Measurements from ENCODE around the gene CRB1.

CRB1 gene

GRCh38 chr1:197394831-197395608 is 127.0 kb downstream of the CRB1 start:
- Histone ChIP-seq H3K27me3 (ENCODE audit: insufficient read depth, low read length, poor library complexity) (no peaks in the 10 kb centered on the region), H3K27ac (ENCODE audit: low read length) (no peak overlapping the region), H3K4me3 (ENCODE audit: low read depth in 1 of 2, low read length in 2 of 2) (no peak overlapping the region), H3K36me3 (ENCODE audit: insufficient read depth, low read length) (no peaks in the 10 kb centered on the region), H4K20me1 (ENCODE audit: insufficient read depth, low read length) (no peaks in the 10 kb centered on the region), H3K4me1 (ENCODE audit: insufficient read depth, low read length) (peaks cover 25% of the 10 kb centered on the region), H3K9ac (ENCODE audit: low read depth, low read length) (no peak overlapping the region), H3K4me2 (ENCODE audit: insufficient read depth, low read length) (no peak overlapping the region), H3K79me2 (ENCODE audit: insufficient read depth, low read length) (no peaks in the 10 kb centered on the region), H2AFZ (ENCODE audit: low read depth, low read length) (no peak overlapping the region), H3K9me3 (ENCODE audit: insufficient read depth, low read length, severe bottlenecking) (no peaks in the 10 kb centered on the region)
- DNase-seq (no peak), ATAC-seq (ENCODE audit: insufficient read depth, low read depth) (no peak)
- TF ChIP-seq EZH2 (IDR thresholded peaks at IDR 0.05; ENCODE audit: borderline replicate concordance, low read depth, low read length, severe bottlenecking) (no peak), CTCF (IDR thresholded peaks at IDR 0.05; ENCODE audit: borderline replicate concordance, extremely low read depth, low read length, poor library complexity, severe bottlenecking) (no peak)

- no peak overlapping the region for H3K4me2 ChIP-seq (ENCODE audit: insufficient read depth, low read length)
- no peak overlapping the region for H3K9ac ChIP-seq (ENCODE audit: low read depth, low read length)
- no peak for TF ChIP-seq EZH2 (IDR thresholded peaks at IDR 0.05; ENCODE audit: borderline replicate concordance, low read depth, low read length, severe bottlenecking)
- TF ChIP-seq CTCF (IDR thresholded peaks at IDR 0.05; ENCODE audit: borderline replicate concordance, extremely low read depth, low read length, poor library complexity, severe bottlenecking), result no peak
- DNase-seq (no peak), ATAC-seq (ENCODE audit: insufficient read depth, low read depth) (no peak)
- no peaks in the 10 kb centered on the region for H3K4me1 ChIP-seq (ENCODE audit: insufficient read depth, low read length)
- H3K79me2 ChIP-seq (ENCODE audit: insufficient read depth, low read length), result no peaks in the 10 kb centered on the region
- H3K4me3 ChIP-seq (ENCODE audit: low read depth in 1 of 2, low read length in 2 of 2), result no peak overlapping the region
- no peak overlapping the region for H3K27ac ChIP-seq (ENCODE audit: low read length)
- no peaks in the 10 kb centered on the region for H3K36me3 ChIP-seq (ENCODE audit: insufficient read depth, low read length)
- H3K27me3 ChIP-seq (ENCODE audit: insufficient read depth, low read length, poor library complexity), result no peaks in the 10 kb centered on the region
- no peaks in the 10 kb centered on the region for H3K9me3 ChIP-seq (ENCODE audit: insufficient read depth, low read length, severe bottlenecking)
- no peak overlapping the region for H2AFZ ChIP-seq (ENCODE audit: low read depth, low read length)
- H4K20me1 ChIP-seq (ENCODE audit: insufficient read depth, low read length), result no peaks in the 10 kb centered on the region
These were observed 129.8 kb downstream of the CRB1 start for GRCh38 chr1:197397895-197398294.

GRCh38 chr1:197399755-197400521 is 131.9 kb downstream of the CRB1 start:
- Histone ChIP-seq H4K20me1 (ENCODE audit: insufficient read depth, low read length) (no peaks in the 10 kb centered on the region), H3K27me3 (ENCODE audit: insufficient read depth, low read length, poor library complexity) (no peaks in the 10 kb centered on the region), H3K9me3 (ENCODE audit: insufficient read depth, low read length, severe bottlenecking) (no peaks in the 10 kb centered on the region), H3K4me1 (ENCODE audit: insufficient read depth, low read length) (no peaks in the 10 kb centered on the region), H3K79me2 (ENCODE audit: insufficient read depth, low read length) (no peaks in the 10 kb centered on the region), H3K27ac (ENCODE audit: low read length) (no peak overlapping the region), H3K36me3 (ENCODE audit: insufficient read depth, low read length) (no peaks in the 10 kb centered on the region), H3K4me2 (ENCODE audit: insufficient read depth, low read length) (no peak overlapping the region), H3K4me3 (ENCODE audit: low read depth in 1 of 2, low read length in 2 of 2) (no peak overlapping the region), H3K9ac (ENCODE audit: low read depth, low read length) (no peak overlapping the region), H2AFZ (ENCODE audit: low read depth, low read length) (no peak overlapping the region)
- peak; percentile 74 for TF ChIP-seq CTCF (IDR thresholded peaks at IDR 0.05; ENCODE audit: borderline replicate concordance, extremely low read depth, low read length, poor library complexity, severe bottlenecking)
- TF ChIP-seq EZH2 (IDR thresholded peaks at IDR 0.05; ENCODE audit: borderline replicate concordance, low read depth, low read length, severe bottlenecking), result no peak
- ATAC-seq (ENCODE audit: insufficient read depth, low read depth), result peak; percentile 67
- peak; percentile 44 for DNase-seq
